Activated gamma-delta T cell treated with anti-CD3 and anti-CD28 coated beads, Interleukin-2, amount 50 U/mL, for 16 hours (primary cell): ENCODE results near the gene CSTF1.

Experiments used
- DNase-seq: peaks from one replicate; pipeline ENCODE4 v3.0.0-alpha.2; 2020; ENCODE audit warnings: low read depth

The CSTF1 gene

GRCh38 chr20:56429502-56429901 lies 37.1 kb downstream of the CSTF1 start:
- no peak for DNase-seq

- no peak for DNase-seq
Measured at GRCh38 chr20:56429941-56430340, 37.5 kb downstream of the CSTF1 start.

- no peak for DNase-seq
Measured at GRCh38 chr20:56430461-56430860, 38.0 kb downstream of the CSTF1 start.

GRCh38 chr20:56430957-56431356 lies 38.5 kb downstream of the CSTF1 start:
- DNase-seq: no peak

DNA sequence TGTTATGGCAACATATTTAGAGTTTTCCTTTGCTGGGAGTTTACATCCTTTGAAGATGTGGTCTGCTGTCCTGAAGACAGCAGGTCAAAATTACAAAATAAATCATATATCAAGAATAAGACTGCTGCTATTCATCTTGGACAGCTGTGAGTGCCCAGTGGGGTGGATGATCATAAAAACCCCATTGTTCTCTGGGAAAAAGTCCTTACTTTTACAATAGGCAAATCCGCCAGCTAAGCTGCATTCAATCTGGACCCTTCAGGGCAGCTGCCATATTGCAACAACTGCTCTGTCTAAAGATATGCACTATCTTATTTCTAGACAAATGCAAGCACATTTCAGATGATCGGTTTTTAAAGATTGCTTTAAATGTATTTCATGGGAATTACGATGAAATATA lies 39.0 kb downstream of the CSTF1 start:
- no peak for DNase-seq

- no peak for DNase-seq
Measured at GRCh38 chr20:56433221-56433879, 40.9 kb downstream of the CSTF1 start.

DNA sequence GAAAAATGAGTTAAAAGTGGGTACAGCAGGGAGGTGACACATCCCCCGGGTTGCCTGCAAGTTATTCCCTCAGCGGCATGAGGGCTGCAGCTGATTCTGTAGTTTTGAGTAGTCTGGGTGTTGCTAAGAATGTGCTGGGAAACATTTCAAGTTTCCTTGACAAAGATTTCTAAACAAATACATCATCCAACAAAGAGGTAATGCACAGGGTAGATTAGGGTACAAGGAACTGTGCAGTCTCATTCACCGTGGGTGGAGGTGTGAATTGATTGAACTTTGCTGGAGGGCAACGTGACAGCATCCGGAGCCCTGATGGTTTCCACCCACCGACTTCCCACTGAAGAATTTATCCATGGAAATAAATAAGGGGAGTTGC lies 41.4 kb downstream of the CSTF1 start:
- DNase-seq: peak; percentile 20

GRCh38 chr20:56437196-56437960 lies 44.9 kb downstream of the CSTF1 start:
- DNase-seq: no peak

DNA sequence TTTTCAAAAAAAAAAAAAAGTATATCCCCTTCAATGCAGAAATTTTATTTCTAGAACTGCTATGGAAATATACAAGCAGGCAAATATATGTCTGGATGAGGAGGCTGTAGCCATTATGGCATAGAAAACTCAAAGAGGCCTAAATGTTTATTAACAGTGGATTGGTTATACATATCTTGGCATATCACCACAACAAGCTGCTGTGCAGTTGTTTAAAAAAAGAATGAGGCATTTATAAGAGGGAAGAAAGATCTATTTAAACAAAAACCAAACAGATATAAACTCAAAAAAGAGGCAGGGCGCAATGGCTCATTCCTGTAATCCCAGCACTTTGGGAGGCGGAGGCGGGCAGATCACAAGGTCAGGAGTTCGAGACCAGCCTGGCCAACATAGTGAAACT lies 45.8 kb downstream of the CSTF1 start:
- no peak for DNase-seq

DNA sequence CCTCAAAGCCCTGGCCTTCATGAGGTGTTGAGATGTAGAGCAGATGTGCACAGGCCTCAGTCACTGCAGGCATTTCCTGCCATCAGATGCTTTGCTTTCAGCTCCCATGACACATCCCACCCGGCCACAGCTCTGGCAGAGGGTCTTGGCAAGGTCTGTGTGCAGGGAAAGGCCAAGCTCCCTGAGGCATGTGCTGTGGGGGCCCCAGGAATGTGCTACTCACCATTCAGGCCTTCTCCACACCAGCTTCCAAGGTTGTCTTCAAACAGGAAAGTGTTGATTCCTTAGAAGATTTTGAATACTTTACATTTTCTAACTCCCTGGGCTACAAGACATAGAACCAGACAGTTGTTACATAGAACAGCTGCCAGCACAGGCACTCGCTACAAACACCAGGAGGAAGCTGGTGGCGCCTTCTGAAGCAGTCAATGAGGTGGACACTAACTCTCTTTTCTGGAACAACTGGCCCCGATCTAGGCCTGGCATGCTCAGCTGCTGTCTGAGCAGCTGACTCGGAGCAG lies 47.4 kb downstream of the CSTF1 start:
- DNase-seq: no peak

DNA sequence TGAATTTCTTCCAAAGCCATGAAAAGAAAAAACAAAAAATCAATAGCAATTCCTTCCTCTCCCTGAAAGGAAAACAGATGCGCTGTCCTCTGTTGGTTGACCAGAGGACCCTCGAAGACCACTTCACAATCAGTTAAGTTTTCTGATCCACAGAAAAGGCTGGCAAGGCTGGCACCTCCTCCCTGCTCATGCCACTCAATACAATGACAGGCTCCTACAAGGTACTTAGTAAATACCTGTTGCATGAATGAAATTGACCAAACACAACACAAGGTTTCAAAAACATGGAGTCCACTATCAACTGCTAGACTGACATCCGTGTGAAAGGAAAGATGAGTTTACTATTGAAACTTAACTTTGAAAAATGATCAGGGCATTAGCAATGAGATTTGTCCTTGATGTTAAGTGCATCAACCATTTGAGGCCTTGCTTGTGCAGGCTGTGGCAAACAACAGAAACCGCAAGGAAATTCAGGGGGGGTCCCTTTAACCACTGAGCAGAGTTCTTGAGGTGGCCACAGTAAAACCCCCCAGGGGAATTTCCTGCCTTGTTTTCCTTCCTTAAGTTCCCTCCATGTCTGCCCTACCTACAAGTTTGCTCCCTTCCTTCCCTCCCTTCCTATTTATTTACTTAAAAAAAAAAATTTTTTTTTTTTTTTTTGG lies 48.0 kb downstream of the CSTF1 start:
- DNase-seq: peak; percentile 59

DNA sequence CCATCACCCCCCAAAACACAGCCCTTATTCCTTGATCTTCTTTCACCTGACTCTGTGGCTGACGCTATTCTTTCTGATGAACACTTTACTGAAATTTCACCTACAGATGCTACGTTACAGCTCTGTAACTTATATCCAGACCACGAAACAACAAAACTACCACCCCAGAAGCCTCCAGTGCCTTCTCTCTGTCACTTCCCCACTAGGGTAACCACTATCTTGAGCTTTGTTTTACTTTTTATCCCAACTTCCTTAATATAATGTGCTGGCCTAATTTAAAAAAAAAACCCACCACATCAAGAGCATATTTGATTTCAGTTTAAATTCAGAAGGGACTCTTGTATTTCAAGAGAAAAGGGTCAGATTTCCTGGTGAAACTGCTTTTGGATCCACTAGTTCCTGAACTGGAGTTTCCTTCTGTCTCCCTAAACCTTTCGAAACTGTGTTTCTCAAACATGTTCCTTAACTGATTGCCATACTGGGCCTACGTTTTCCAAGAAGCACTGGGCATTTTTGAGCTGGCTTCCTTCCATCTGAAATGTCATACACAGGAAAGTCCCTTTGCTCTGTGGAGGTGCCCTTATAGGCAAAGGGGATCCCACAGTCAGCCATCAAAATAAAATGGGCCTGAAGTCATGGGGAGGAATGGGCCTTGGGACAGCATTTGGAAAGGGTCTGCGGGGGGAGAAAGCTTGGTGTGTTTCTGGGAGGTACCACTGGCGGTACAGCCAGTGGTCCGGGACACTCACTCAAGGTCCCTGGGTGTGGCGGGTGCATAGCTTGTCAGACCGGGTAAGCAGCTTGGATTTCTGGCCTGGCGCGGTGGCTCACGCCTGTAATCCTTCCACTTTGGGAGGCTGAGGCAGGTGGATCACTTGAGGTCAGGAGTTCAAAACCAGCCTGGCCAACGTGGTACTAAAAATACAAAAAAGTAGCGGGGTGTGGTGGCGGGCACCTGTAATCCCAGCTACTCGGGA lies 50.2 kb downstream of the CSTF1 start:
- DNase-seq: no peak

DNA sequence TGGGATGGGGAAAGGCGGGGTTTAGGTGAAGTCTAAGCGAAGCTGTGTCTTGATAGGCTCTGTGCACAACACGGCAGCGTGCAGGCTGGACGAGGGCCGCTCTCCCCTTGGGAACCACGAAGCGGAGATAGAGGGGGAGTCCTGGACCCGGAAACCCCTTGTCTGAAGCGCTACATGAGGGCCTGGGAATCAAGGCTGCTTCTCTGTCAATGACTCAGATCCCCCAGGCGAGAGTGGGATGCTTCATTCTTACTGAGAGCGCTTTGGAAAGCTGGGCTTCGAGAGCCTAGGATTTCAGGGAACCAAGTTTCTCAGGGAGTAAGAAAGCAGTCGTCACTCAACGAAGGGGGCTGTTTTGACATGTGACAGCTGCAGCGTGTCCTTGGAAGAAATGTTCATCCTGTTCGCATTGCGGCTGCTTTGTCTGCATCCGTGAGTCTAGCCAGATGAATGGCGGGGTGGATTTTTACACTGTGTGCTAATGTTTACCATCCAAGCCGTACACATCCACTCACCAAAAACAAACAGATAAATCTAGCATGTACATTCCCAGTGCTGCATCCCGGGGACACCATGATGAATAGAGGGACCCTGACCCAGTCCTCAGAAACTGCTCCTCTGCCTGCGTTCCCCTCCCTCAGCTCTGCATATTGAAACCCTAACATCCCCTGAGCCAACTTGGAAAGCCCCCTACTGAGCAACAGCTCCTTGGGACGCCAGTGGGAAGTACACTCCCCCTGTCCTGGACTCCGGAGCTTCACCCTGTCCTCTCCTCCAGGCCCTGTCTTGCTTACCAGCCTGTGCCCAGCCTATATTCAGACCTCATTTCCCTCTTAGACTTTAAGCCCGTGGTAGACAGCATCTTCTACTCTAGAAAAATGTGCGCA lies 51.5 kb downstream of the CSTF1 start:
- DNase-seq: no peak

DNA sequence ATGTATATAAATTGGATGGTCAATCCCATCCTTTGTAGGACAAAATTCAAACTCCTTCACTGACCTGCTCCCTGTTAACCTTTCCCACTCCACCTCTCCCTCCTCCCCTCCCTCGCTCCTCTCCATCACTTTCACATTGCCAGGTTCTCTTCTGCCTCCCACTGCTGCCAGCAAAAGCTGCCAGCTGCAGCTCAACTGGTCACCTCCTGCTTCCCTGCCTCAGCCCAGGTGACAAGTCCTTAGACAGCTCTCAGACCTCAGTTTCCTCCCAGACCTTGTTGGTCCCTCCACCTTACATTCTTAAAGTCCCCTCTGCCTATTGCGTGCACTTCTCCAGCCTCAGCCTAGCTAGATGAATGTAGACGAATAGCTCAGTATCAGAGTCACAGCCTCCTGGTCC lies 52.7 kb downstream of the CSTF1 start:
- DNase-seq: no peak

DNA sequence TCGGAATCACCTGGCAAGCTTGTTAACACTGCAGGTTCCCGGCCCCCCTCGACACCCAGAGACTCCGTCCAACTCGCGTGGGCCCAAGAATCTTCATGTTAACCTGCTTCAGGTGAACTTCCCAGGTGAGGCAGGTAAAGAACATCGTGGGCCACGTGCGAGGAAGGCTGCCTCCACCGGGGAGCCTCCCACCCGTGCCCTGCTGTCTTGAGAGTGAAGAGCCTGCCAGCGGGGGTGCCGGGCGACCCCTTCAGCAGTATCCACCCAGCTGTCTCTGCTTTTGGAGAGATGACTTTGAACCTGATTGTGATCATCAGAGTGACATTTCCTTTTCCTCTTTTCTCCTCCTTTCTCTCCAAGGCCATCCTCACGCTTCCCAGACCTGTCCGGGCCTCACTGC lies 53.1 kb downstream of the CSTF1 start:
- no peak for DNase-seq

DNA sequence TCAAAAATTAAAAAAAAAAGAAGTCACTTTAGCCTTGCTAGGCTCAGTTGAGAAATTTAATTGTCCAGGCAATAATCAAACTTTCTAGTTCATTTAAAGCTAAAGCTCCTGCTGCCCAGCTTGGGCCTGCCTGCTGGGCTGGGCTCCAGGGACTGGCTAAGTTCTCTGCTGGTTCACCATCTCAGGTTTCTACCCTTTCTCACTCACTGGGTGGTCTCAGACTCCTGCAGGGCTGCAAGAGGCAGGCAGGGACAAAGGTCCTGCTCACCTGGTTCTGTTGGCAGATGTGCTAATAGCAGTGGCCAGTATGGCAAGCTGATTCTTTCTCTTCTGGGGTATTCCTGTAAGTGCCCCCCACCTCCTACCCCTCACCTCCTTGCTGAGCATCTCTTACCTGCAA lies 54.8 kb downstream of the CSTF1 start:
- no peak for DNase-seq

DNA sequence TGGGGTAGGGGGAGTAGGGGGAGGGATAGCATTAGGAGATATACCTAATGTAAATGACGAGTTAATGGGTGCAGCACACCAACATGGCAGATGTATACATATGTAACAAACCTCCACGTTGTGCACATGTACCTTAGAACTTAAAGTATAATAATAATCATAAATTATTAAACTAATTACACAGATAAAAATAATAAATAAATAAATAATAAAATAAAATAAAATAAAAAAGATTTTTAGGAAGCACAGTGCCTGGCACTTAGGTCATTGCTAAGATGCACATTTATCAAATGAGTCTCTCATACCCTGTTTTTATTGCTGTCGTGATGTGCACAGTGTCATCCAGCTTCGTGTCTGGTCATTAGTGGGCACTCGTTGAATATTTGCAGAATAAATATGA lies 57.0 kb downstream of the CSTF1 start:
- no peak for DNase-seq

DNA sequence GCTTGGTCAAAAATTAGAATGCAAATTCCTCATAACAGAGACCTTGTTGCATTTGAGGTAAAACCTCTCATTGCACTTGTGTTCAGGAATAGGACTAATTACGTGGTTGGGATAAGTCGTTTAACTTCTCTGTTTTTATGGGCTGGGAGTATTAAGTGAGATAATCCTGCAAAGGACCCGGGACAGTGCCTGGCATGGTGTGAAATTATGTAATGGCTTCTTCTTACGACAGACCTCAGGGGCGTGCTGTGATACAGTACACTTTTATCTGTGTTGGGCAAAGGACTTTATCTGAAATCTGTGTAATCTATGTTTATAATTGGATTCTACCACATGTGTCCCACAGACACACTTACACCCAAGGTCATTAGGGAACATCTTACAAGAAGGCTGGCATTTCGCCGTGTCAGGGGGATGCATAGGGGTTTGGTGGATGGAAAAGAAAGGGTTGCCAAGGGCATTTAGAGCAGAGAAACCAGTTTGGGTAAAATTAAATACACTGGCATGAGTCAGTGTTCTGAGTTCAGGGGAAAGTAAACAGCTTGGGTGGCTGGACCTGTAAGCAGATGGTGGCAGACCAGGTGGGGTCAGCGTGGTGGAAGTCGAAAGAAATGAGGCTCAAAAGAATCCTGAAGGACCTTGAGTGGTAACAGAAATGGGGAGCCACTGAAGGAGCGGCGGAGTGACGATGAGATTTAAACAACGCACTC lies 58.8 kb downstream of the CSTF1 start:
- no peak for DNase-seq

DNA sequence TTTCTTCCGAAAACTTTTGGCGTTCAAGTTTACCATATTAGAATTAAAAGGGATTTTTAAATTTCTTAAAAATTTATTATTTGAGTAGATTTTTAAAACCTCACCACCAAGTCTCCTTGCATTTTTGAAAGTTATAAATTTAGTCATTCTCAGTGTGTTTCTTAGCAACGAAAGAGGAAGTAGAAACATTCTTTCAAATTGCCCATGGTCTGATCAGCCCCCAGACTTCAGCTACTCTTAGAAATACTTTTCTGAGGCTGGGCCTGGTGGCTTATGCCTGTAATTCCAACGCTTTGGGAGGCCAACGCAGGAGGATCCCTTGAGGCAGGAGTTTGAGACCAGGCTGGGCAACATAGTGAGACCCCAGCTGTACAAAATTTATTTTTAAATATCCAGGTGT lies 60.9 kb downstream of the CSTF1 start:
- DNase-seq: no peak

DNA sequence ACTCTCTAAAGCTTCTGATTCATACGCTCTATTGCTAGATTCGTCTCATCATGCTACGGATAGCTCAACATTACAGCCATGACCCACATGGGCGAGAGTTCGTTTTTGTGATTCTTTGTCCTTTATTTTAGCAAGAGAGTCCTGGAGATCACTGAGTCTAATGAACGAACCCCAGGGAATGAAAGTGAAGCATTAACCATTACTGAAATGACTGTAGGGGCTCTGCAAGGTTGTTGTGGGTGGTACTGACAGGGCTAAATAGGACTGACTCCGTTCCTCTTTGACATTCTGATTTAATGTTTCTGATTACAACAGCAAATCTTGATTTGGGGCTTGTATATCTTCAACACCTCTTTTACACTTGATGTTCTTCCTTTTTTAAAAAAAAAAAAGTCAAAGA lies 62.3 kb downstream of the CSTF1 start:
- DNase-seq: no peak
